HG03457 (cell line): Measurements from ENCODE around the gene PPP2R2B.

ENCODE experiments used
- ATAC-seq: cut with Tn5 transposase; IDR thresholded peaks from one replicate; pipeline ENCODE4 v1.9.1; 2021; ENCODE audit warnings: moderate number of reproducible peaks; ENCODE audit not compliant: unreplicated experiment

Gene PPP2R2B

GRCh38 chr5:146707316-146707715 is 171.2 kb downstream of the PPP2R2B start:
- no peak for ATAC-seq

- no peak for ATAC-seq
Measured at GRCh38 chr5:146706321-146706972, 172.1 kb downstream of the PPP2R2B start.

GRCh38 chr5:146704949-146705665 is 173.4 kb downstream of the PPP2R2B start:
- ATAC-seq = no peak

GRCh38 chr5:146703899-146704298 is 174.7 kb downstream of the PPP2R2B start:
- no peak for ATAC-seq

GRCh38 chr5:146703499-146703898 is 175.1 kb downstream of the PPP2R2B start:
- no peak for ATAC-seq

GRCh38 chr5:146699664-146700418 is 178.7 kb downstream of the PPP2R2B start:
- no peak for ATAC-seq

- ATAC-seq = no peak
Measured at GRCh38 chr5:146699138-146699537, 179.4 kb downstream of the PPP2R2B start.

GRCh38 chr5:146698651-146699050 is 179.9 kb downstream of the PPP2R2B start:
- ATAC-seq = no peak

- ATAC-seq = no peak
Measured at GRCh38 chr5:146697211-146697610, 181.3 kb downstream of the PPP2R2B start.

GRCh38 chr5:146695646-146696045 is 182.9 kb downstream of the PPP2R2B start:
- ATAC-seq = no peak

GRCh38 chr5:146690880-146691355 is 187.6 kb downstream of the PPP2R2B start:
- ATAC-seq = no peak

- no peak for ATAC-seq
Measured at GRCh38 chr5:146687630-146688029, 190.9 kb downstream of the PPP2R2B start.

GRCh38 chr5:146683861-146684260 is 194.7 kb downstream of the PPP2R2B start:
- no peak for ATAC-seq

- no peak for ATAC-seq
Measured at GRCh38 chr5:146682899-146683532, 195.5 kb downstream of the PPP2R2B start.

- ATAC-seq = no peak
Measured at GRCh38 chr5:146681585-146682105, 196.9 kb downstream of the PPP2R2B start.

GRCh38 chr5:146680846-146681584 is 197.5 kb downstream of the PPP2R2B start:
- ATAC-seq = no peak

GRCh38 chr5:146675636-146676035 is 202.9 kb downstream of the PPP2R2B start:
- ATAC-seq = no peak

- ATAC-seq = no peak
Measured at GRCh38 chr5:146672866-146673265, 205.7 kb downstream of the PPP2R2B start.

- no peak for ATAC-seq
Measured at GRCh38 chr5:146671561-146672295, 206.8 kb downstream of the PPP2R2B start.

GRCh38 chr5:146669656-146670055 is 208.9 kb downstream of the PPP2R2B start:
- ATAC-seq = no peak
